ENCODE measurements around the gene MARCHF5. TPM values are rescaled to one million over a fixed set of nuclear protein-coding genes. Genes with fewer than 3 reads are reported as not detected.

Gene MARCHF5
- total and polyA plus RNA-seq, 2 of the 8 experiments (the other 6 are each of a cell fraction or from before 2014, with no cell fraction given): 8.7 to 26.8 TPM

GRCh38 chr10:92291616-92291865 lies 574 bp downstream of the MARCHF5 start:
- Histone ChIP-seq H3K9ac (replicated peaks in 1 of 4; ENCODE audit: extremely low read depth in 1 of 4, low read depth in 3 of 4, low read length in 3 of 4) (peak overlapping the region; percentile 48 to 98 (median 86)), H3K4ac (replicated peaks; ENCODE audit: insufficient read length, low read depth, low read length) (no peak overlapping the region), H3K79me2 (ENCODE audit: control insufficient read depth in 1 of 2, insufficient read depth in 2 of 2, low read length in 2 of 2) (peaks cover 9 to 55% of the 10 kb centered on the region in 2 experiments), H3K4me1 (replicated peaks in 1 of 4; ENCODE audit: control insufficient read depth in 3 of 4, insufficient read depth in 4 of 4, low read length in 3 of 4) (no peaks in the 10 kb centered on the region; a peak in 2 of 7 replicates), H3K23me2 (ENCODE audit: low read depth, low read length) (peaks cover 5% of the 10 kb centered on the region; the same call in 1 of the 2 replicates), H2AK5ac (ENCODE audit: low read depth, low read length) (no peak overlapping the region), H3K4me2 (ENCODE audit: insufficient read depth in 1 of 2, low read depth in 2 of 2, low read length in 2 of 2) (peak overlapping the region; percentile 66 to 81), H4K8ac (ENCODE audit: extremely low read depth, insufficient read depth, low read length) (peak overlapping the region; percentile 81; the same call in 1 of the 2 replicates), H3K27me3 (replicated peaks in 1 of 4; ENCODE audit: control insufficient read depth in 3 of 4, extremely low read depth in 1 of 4, insufficient read depth in 3 of 4, low read length in 3 of 4) (no peaks in the 10 kb centered on the region), H4K91ac (replicated peaks; ENCODE audit: insufficient read length, low read length) (no peak overlapping the region), H2BK15ac (ENCODE audit: low read length) (no peak overlapping the region), H4K20me1 (replicated peaks in 1 of 2; ENCODE audit: control insufficient read depth in 1 of 2, insufficient read depth in 2 of 2, low read length in 2 of 2) (no peaks in the 10 kb centered on the region), H2AFZ (ENCODE audit: low read length) (peak overlapping the region; percentile 0; the same call in 1 of the 2 replicates), H2BK120ac (replicated peaks; ENCODE audit: low read depth, low read length) (no peak overlapping the region), H2BK12ac (ENCODE audit: low read depth, low read length) (no peak overlapping the region), H3K4me3 (ENCODE audit: extremely low read depth in 1 of 4, insufficient read depth in 2 of 4, low read depth in 3 of 4, low read length in 4 of 4) (peak overlapping the region; percentile 72 to 99 (median 87)), H3K9me3 (ENCODE audit: insufficient read depth in 2 of 2, low read depth in 1 of 2, low read length in 1 of 2) (no peaks in the 10 kb centered on the region), H3K27ac (ENCODE audit: low read depth, low read length) (peak overlapping the region; percentile 56), H2BK5ac (ENCODE audit: low read depth, low read length) (peak overlapping the region; percentile 69; the same call in 1 of the 2 replicates), H2BK20ac (ENCODE audit: low read length) (no peak overlapping the region), H3K14ac (ENCODE audit: insufficient read length) (no peak overlapping the region), H3K18ac (ENCODE audit: extremely low read depth, low read length) (peak overlapping the region; percentile 65), H4K5ac (ENCODE audit: insufficient read length, low read depth, low read length) (peak overlapping the region; percentile 58), H3K56ac (replicated peaks; ENCODE audit: insufficient read length, low read depth, low read length) (peak overlapping the region; percentile 25), H3K23ac (ENCODE audit: insufficient read length) (no peak overlapping the region), H3K36me3 (ENCODE audit: control insufficient read depth in 2 of 4, insufficient read depth in 4 of 4, low read length in 3 of 4) (peaks cover 2 to 8% (median 6%) of the 10 kb centered on the region in 4 experiments; a peak in 6 of 8 replicates), H3K79me1 (ENCODE audit: low read depth, low read length) (peaks cover 2% of the 10 kb centered on the region)
- ChIA-PET CTCF (ENCODE audit: partially characterized antibody) (interaction anchor here (0.6 to 4.9 kb wide), 21 partner anchors 9 to 498 kb away, joined by 3 to 52 read pairs (median 7); no protein-coding TSS in a partner anchor), POLR2A (ENCODE audit: partially characterized antibody) (interaction anchor here (1.0 to 1.9 kb wide), 5 partner anchors 7 to 204 kb away, joined by 3 to 7 read pairs (median 5); no protein-coding TSS in a partner anchor)
- FAIRE-seq: no peak
- no peak for DNase-seq (ENCODE audit: low read depth in 1 of 2, low spot score in 2 of 2)
- WGBS, 2 experiments (ENCODE audit: extremely low coverage in 1 of 2, insufficient coverage in 1 of 2, insufficient read length in 1 of 2, insufficient replicate concordance in 2 of 2, low coverage in 1 of 2, low lambda C conversion rate in 2 of 2, missing lambda C conversion rate in 1 of 2): 2% methylated on average over 10 of the region's 10 CpGs; no CpG with 5 or more reads in 1 of the 2 experiments
- TF ChIP-seq POU5F1 (IDR thresholded peaks at IDR 0.05; ENCODE audit: low read depth, low read length) (no peak), POLR2AphosphoS5 (IDR thresholded peaks at IDR 0.05; ENCODE audit: low read depth, low read length) (no peak), RAD21 (IDR thresholded peaks at IDR 0.05 in 1 of 2, conservative IDR thresholded peaks at IDR 0.05 in 1 of 2; ENCODE audit: low read depth in 2 of 2, low read length in 2 of 2) (no peak), TBP (IDR thresholded peaks at IDR 0.05; ENCODE audit: low read depth, low read length) (no peak), NRF1 (IDR thresholded peaks at IDR 0.05; ENCODE audit: low read depth, low read length) (no peak), EGR1 (IDR thresholded peaks at IDR 0.05; ENCODE audit: borderline replicate concordance, low read depth, low read length) (no peak), SIRT6 (IDR thresholded peaks at IDR 0.05; ENCODE audit: low read length) (no peak), HDAC2 (IDR thresholded peaks at IDR 0.05; ENCODE audit: borderline replicate concordance in 1 of 2, low read depth in 2 of 2, low read length in 2 of 2) (no peak)

Measured in H1 (cell line).